COLO829 (cell line): Measurements from ENCODE around the gene OR10A2.
"Not testable (repeated sequence)": the region's sequence is repeated elsewhere in the genome, so short reads cannot be mapped to it uniquely, and the experiment has no call there.

Experiments
- DNase-seq: peaks from one replicate; pipeline ENCODE4 v3.0.0; 2012; ENCODE audit warnings: low spot score

Gene OR10A2

GRCh38 chr11:6862961-6863360 is at the start of gene OR10A2:
Gene OR10A2, plus strand, starts transcription at chr11:6863057. Its CDS starts 6,698 bp downstream, at chr11:6869755.
- no peak for DNase-seq

GRCh38 chr11:6813656-6814055 is 49.2 kb upstream of the OR10A2 start:
- DNase-seq: no peak

GRCh38 chr11:6817694-6818093 is 45.2 kb upstream of the OR10A2 start:
- no peak for DNase-seq

DNA sequence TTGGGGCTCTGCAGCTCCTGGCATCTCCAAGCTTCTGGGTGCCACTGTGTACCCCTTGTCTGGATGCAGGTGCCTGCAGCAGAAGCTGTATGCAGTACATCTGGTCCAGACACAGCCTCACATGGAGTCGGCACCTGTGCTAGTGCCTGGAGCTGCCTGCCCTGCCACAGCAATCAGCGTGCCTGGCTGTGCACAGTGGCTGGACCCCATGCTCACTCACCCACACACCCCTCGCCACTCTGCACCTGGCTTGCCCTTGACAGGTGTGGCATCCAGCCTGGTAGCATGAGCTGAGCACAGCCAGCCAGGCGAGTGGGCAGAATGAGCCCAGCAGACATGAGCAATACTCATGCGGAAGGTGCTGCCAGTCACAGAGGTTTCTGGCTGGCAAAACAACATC is 43.9 kb upstream of the OR10A2 start:
- DNase-seq: no peak

DNA sequence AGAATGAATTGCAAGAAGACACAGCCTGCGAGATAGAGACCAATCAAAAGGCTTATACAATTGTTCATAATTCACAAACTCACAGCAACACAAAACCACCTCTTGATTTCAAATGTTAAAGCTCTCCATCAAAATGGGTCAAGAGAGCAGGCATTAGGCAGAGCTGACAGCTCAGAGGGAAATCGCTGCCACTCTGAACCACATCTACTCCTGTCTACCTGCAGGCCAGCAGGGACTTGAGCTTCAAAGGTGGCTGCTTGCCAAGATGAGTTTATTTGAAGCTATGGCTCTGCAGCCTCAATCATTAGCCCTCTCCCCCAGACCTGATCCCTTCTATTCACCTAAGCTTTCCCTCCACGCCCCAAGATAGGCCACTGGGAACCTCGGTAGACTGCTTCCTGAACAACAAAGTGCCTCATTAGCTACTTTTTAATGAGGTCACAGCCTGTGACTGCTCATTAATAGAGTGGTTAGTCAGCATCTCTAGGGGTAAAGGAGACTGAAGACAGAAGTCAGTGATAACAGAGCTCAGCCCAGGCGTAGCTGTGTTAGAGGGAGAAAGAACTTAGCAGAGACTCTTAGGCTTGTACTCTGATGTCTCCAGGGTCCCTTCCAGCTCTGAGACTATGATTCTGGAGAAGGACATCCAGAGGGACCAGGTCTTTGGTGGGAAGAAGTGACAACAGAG is 38.6 kb upstream of the OR10A2 start:
- DNase-seq: no peak

DNA sequence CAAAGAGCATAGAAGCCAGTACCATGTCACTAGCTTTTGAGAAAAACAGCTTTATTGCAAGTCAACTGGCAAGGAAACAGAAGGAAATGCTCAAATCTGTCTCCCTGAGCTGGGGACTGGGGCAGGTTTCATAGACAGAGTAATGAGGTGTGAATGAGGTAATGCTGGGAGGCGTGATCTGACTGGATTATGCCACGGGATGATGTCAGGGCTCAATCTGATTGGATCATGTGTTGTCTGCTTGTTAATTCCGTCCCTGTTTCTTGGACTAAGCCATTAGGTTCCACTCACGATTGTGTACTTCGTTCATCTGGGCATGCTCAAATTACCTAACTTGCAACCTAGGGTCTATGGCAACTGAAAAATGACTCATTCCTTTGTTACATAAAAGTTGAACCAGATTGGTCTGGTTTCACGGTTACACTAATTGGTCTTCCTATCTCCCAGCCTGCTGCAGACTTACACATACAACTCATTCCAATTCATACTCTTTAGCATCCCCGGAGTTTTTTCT is 37.6 kb upstream of the OR10A2 start:
- no peak for DNase-seq

- no peak for DNase-seq
Observed at GRCh38 chr11:6828103-6828502, 34.8 kb upstream of the OR10A2 start.

- DNase-seq: no peak
Observed at GRCh38 chr11:6833356-6833755, 29.5 kb upstream of the OR10A2 start.

GRCh38 chr11:6834021-6834420 is 28.8 kb upstream of the OR10A2 start:
- no peak for DNase-seq

- no peak for DNase-seq
Observed at GRCh38 chr11:6841694-6842093, 21.2 kb upstream of the OR10A2 start.

- DNase-seq: peak; percentile 47
Observed at GRCh38 chr11:6843670-6844069, 19.2 kb upstream of the OR10A2 start.

GRCh38 chr11:6844356-6844755 is 18.5 kb upstream of the OR10A2 start:
- DNase-seq: no peak

DNA sequence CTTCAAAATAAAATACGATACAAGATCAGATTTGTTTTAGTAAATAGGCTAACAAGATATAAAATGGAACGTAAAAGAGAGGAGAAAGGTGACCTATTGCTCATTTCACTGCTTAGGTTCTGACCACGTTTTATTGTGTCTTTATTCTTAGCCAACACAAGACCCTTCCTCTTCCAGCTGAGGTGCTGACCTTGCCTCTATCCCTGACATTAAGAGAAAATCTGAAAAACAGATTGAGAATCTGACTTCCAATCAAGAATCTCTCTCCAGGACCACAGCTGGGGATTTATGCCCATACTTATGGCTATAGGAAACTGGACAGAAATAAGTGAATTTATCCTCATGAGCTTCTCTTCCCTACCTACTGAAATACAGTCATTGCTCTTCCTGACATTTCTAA is 17.5 kb upstream of the OR10A2 start, which contains the start of gene OR10A5:
Gene OR10A5, plus strand, starts transcription at position 301 of the 400 bp plus-strand sequence. Its CDS starts 0 bp downstream, at position 301.
- no peak for DNase-seq

DNA sequence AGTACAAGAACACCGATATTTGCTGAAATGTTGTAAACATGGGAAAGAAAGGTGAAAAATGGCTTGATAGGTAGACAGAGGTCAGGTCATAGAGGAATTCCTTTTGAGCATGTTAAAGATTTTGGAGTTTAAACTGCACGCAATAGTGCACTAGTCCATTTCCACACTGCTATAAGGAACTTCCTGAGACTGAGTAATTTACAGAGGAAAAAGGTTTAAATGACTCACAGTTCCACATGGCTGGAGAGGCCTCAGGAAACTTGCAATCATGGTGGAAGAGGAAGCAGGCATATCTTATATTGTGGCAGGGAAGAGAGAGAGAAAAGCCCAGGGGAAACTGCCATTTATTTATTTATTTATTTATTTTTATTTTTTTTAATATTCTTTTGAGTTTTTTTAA is 12.3 kb upstream of the OR10A2 start:
- no peak for DNase-seq

DNA sequence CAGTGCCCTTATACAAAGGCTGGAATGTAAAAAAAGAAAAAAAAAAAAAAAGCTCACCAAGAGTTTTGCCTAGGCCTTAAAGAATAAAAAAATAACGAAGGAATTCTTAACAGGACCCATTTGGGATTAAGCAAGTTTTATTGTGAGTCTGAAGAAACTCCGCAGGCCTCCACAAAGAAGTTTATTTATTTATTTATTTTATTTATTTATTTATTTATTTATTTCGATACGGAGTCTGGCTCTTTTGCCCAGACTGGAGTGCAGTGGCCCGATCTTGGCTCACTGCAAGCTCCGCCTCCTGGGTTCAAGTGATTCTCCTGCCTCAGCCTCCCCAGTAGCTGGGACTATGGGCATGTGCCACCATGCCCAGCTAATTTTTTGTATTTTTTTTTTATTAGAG is 8.1 kb upstream of the OR10A2 start:
- DNase-seq: not testable (repeated sequence)

DNA sequence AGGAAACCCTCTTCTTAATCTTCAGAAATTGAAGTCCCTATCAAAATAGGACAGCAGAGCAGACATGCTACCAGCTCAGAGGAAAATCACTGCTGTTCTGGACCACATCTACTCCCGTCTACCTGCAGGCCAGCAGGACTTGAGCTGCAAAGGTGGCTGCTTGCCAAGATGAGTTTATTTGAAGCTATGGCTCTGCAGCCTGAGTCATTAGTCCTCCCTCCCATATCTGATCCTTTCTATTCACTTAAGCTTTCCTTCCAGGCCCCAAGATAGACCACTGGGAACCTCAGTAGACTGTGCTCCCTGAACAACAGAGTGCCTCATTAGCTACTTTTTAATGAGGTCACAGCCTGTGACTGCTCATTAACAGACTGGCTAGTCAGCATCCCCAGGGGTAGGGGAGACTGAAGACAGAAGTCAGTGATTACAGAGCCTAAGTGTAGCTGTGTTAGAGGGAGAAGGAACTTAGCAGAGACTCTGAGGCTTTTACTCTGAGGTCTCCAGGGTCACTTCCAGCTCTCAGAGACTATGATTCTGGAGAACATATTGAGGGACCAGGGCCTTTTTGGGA is 6.8 kb upstream of the OR10A2 start:
- no peak for DNase-seq

GRCh38 chr11:6856871-6857270 is 6.0 kb upstream of the OR10A2 start:
- no peak for DNase-seq

DNA sequence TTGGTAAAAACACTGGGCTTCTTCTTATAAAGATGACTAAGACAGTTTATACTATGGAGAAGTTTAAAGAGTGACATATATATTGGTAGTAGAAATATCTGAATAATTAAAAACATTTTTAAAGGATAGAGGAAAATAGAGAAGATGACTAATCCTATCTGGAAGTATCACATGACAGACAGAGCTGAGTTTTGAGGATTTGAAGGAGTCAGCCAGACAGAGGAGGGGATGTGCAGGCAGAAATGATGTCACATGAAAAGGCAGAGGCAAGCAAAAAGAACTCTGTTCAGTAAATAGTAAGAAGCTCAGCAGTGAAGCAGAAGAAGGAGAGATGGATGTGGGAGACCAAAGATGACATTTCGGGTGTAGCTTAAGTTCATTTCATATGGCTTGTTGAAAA is 1.6 kb downstream of the OR10A2 start:
- DNase-seq: peak; percentile 84

DNA sequence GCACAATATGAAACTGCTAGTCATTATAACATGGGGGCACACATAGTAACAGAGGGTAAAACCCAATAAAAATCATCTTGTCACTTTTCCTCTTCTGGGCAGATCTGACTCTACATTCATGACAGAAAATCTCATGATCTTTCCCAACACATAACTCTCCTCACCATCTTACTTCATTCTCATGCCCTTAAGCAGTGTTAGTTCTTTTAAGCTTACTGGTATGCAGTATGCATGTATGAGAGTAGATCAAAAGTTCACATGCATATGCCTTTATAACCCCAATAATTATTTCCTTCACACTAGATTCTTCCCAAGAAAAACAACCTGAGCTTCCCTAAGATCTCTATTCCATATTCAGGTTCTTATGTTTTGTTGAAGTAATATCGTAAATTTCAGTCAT is 8.4 kb downstream of the OR10A2 start:
- no peak for DNase-seq

DNA sequence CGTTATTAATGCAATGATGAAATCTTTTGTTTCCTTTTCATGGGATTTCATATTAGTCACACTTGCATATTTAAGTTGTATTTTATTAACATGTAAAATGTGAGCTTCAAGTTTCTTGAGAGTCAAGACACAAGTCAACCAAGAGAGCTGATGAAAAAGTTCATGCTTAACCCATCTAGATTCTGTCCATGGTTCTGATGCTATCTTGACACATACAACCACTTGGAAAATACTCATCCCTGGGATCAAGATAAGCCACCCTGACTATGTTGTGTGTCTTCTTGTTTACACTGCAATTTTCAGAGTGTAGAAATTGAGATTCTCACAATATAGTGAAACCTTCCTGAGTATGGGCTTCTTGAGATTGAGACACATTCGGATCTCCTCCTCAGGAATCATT is 12.9 kb downstream of the OR10A2 start:
- DNase-seq: no peak

GRCh38 chr11:6876325-6876724 is 13.5 kb downstream of the OR10A2 start, which contains the start of gene OR10A4:
Gene OR10A4, plus strand, starts transcription at chr11:6876625. Its CDS starts 23 bp downstream, at chr11:6876648.
- no peak for DNase-seq

DNA sequence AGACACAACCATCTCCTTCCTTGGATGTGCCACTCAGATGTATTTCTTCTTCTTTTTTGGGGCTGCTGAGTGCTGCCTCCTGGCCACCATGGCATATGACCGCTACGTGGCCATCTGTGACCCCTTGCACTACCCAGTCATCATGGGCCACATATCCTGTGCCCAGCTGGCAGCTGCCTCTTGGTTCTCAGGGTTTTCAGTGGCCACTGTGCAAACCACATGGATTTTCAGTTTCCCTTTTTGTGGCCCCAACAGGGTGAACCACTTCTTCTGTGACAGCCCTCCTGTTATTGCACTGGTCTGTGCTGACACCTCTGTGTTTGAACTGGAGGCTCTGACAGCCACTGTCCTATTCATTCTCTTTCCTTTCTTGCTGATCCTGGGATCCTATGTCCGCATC is 14.1 kb downstream of the OR10A2 start:
- no peak for DNase-seq

DNA sequence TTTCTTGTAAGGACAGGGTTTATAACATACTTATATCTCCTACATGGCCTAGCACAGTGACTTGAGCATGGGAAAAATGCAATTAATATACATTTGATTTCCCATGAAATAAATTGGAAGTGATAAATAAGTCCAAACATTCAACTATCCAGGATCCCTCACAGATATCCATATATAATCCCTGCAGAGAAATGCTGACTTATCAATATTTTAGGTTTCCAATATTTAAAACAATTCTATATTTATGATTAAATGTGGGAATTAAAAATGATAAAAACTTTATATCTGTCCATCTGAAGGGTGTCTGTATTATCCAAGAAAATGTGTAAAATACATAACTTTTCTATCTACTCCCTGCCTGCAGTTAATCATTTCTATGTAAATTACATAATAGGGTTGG is 19.9 kb downstream of the OR10A2 start:
- DNase-seq: no peak

DNA sequence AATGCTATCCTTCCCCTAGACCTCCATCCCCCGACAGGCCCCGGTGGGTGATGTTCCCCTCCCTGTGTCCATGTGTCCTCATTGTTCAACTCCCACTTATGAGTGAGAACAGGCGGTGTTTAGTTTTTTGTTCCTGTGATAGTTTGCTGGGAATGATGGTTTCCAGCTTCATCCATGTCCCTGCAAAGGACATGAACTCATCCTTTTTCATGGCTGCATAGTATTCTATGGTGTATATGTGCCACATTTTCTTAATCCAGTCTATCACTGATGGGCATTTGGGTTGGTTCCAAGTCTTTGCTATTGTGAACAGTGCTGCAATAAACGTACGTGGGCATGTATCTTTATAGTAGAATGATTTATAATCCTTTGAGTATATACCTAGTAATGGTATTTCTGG is 24.9 kb downstream of the OR10A2 start:
- DNase-seq: not testable (repeated sequence)
